Stomach (tissue), 4 donors: ENCODE results near the gene TMEM182.

Experiments used
- CTCF ChIP-seq, 7 experiments: fragments of 450-650 bp in 4 of 7; fragments of 200-600 bp in 3 of 7; sonication (generic) in 3 of 7; IDR thresholded peaks; one replicate each; pipeline ENCODE4 v1.5.1; 2016 to 2019; ENCODE audit warnings: antibody characterized with exemption in 7 of 7, control low read depth in 2 of 7, mild to moderate bottlenecking in 1 of 7
- POLR2A ChIP-seq, 4 donors: fragments of 450-650 bp; IDR thresholded peaks; one replicate each; pipeline ENCODE4 v1.6.1; 2016; ENCODE audit warnings: antibody characterized with exemption in 4 of 4, control low read depth in 2 of 4, mild to moderate bottlenecking in 1 of 4, moderate library complexity in 1 of 4
- POLR2AphosphoS5 ChIP-seq, 3 donors: sonication (generic); formaldehyde crosslinking; IDR thresholded peaks; one replicate each; pipeline ENCODE4 v1.6.1; 2016; ENCODE audit warnings: antibody characterized with exemption in 3 of 3

- no peak for TF ChIP-seq POLR2AphosphoS5 (IDR thresholded peaks at IDR 0.05)
- TF ChIP-seq CTCF (IDR thresholded peaks at IDR 0.05), result no peak
- TF ChIP-seq POLR2A (IDR thresholded peaks at IDR 0.05), result no peak
Measured at GRCh38 chr2:102724553-102724952, 37.3 kb upstream of the TMEM182 start.
